ENCODE data around the gene AUTS2.

Gene AUTS2

DNA sequence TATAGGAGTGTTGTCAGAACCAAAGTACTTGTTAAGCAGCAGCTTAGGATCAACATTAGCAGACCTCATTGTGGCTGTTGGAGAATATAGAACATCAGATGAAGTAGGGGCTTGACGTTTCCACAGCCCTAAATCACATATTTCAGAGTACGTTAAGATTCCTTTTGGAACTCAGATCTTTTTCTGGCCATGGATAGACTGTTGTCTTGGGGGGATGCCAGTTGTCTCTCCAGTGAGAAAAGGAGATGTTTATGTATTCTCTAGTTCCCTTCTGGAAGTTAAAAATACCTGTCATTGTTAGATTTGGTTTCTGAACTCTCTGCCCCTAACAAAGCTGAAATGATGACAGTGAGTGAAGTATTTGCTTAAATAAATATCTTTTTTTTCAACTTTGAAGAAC is 191.3 kb downstream of the AUTS2 start:
- DNase-seq (ENCODE audit: low read depth) = no peak

DNA sequence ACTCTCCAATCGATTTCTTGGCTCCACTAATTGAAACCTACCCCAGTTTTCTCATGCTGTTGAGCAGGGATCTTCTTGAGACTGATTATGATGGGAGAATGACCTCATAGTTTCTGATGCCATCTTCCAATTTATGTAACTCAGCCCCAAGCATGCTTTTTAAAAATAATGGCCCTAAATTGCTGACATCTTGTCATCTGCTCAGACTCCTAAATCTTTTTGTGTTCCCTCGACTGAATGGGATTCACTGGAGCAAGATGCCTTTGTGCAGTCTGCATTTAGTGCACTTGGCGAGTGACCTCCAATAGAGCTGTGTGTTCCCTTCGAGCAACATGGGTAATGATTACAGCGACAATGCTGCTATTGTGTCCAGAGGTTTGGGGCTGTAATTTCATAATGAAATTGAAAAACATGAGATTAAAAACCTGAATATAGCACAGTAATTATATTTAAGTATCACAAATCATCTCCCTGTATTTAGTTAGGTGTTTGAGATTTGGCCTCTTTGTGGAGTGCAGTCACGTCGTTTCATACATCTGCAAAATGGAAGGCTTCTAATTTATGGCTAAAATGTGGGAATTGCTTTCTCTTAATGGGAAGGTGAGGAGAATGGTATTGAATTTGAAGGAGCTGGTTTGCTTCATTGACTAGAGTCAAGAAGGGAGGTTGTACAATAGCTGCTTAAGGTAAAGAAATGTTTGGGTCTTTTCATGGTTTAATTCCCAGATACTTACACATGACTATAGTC is 192.9 kb downstream of the AUTS2 start:
- DNase-seq (ENCODE audit: low read depth) = no peak

DNA sequence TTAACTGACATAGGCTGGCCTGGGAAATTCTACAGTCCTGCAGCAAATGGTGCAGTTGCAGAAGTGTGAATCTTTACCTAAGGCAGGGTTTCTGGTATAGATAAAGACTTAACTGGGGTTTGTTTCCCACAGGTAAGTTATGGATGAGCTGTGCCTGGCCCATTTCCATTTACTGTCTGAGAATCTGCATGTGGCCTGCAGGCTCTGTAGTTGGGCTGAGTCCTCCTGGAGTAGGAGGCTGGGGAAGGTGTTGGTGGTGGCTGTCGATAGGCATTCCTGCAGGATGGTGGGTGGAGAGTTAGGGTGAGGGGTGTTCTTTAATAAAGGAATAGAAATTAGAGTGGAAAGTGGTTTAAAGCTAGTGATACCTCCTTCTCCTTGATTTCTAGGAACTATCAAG is 193.5 kb downstream of the AUTS2 start:
- no peak for DNase-seq (ENCODE audit: low read depth)

DNA sequence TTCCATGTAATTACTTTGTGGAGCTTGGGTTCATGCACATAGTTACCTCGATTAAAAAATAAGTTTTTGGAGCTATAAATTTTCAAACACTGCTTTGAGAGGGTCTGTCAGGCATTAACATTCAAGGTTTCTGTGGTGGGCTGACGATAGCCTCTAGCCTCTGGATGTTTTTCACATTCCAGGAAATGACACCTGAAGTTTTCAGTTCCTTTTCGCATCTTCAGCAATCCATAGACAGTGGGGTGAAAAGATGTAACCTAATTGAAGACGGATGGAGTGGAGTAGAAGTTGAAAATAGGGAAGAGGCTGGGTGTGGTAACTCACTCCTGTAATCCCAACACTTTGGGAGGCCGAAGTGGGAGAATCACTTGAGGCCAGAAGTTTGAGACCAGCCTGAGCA is 197.7 kb downstream of the AUTS2 start:
- DNase-seq (ENCODE audit: low read depth) = no peak

DNA sequence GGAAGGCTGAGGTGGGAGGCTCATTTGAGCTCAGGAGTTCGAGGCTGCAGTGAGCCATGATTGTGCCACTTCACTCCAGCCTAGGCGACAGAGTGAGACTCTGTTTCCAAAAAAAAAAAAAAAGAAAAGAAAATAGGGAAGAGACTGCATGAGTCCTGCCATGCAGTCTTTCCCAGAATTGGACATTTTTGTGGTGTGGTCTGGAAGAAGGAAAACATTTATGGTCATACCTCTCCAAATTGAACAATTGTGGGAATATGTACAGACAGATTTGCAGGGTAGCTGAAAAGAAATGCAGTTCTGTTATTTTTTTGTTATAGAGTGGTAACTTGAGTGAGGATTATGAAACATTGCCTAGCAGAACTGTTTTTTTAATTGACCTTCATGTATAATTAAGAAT is 198.1 kb downstream of the AUTS2 start:
- no peak for DNase-seq (ENCODE audit: low read depth)

DNA sequence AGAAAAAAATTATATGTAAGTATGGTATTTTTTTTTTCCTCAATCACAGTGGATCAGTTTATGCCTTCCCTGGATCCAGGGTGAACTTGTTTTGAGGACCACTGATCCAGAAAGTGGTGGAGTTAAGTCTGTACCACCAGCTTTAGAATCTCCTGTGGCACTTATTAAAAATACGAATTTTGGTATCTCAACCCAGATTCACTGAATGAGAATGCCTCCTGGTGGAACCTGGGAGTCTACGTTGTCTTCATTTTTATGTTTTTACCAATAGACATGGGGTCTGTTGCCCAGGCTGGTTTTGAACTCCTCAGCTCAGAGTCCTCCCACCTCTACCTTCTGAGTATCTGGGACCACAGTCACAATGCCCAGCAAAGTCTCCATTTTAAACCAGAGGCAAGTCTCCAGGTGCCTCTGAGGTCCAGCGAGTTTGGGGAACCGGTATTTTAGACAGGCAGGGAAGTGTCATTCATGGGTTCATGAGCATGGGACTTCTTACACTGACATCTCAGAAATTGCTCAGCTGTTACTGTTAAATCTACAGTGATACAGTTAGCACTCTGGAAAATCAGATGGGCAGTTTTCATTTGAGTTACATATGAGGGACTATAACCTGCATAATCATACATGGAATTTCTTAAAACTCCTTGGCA is 200.9 kb downstream of the AUTS2 start:
- no peak for DNase-seq (ENCODE audit: low read depth)

DNA sequence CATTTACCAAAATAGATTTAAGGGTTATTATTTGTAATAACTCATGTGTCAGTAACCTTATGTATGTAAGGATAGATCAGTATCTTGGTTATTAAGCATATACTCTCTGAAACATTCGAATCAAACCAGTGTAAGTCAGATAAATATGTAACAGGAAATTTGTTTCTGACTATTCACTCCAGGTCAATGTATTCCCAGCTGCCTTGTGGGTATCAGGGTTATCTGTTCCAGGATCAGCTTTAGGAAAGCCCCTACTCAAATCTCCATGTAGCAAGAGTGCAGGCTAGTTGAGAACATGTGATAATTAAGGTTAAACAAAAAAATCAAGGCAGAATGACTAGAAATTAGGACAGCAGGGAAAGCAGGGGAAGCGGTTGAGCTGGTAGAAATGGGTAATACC is 201.7 kb downstream of the AUTS2 start:
- no peak for DNase-seq (ENCODE audit: low read depth)

DNA sequence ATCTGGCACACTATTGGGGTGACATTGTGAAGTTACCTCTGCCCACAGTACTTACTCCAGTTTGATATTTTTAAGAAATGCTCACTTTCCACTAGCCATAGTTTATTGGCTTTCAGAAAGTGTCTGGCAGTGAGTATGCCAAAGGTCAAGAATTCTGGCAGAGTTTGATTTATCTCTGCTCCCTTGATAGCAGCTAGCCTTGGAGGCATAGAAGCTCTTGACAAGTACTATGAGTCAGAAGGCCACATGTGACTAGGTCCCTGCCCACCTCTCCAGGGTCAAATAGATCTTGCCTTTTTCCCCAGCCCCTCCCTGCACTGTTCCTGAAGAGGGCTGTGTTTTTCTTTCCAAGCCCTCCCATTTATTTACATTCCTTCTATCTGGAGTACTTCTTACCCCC is 202.2 kb downstream of the AUTS2 start:
- no peak for DNase-seq (ENCODE audit: low read depth)

DNA sequence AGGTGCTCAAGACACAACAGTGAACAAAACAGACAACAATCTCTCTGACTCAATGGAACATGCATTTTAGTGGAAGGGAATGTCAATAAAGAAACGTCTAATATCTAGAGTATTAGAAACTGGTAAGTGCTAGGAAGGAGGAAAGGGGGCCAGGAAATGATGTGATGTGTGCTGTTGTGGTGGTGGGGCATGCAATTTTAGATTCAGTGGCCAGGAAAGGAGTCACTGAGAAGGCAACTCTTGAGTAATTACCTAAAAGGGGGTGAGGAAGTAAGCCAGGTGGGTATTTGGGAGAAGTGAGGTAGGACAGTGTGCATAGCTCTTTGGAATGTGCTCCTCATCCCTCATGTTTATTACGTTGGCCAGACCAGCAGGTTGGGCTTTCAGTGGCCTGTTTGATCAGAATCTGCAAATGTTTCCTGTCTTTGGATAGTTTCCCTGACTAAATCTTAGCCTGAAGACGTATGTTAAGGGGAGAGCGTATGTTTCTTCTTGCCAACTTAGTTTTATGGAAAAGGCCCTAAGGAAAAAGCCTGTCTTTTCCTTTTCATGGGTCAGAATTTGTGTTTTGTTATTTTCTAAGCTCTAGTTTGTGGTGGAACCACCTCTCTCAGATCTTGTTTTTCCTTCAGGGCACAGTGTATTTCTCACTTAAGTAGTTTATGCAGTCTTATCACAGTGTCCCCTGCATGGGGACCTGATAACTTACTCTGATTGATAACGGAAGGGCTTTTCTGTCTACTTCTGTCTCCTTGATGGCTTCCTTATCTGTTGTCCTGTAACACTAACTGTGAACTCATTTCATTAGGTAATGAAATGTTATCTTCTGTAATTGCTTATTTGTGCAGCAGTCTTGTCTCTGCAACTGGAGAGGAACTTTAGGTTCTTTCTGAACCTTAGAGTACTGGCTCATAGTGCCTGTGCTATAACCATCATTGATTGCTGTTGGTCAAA is 203.7 kb downstream of the AUTS2 start:
- DNase-seq (ENCODE audit: low read depth) = no peak

DNA sequence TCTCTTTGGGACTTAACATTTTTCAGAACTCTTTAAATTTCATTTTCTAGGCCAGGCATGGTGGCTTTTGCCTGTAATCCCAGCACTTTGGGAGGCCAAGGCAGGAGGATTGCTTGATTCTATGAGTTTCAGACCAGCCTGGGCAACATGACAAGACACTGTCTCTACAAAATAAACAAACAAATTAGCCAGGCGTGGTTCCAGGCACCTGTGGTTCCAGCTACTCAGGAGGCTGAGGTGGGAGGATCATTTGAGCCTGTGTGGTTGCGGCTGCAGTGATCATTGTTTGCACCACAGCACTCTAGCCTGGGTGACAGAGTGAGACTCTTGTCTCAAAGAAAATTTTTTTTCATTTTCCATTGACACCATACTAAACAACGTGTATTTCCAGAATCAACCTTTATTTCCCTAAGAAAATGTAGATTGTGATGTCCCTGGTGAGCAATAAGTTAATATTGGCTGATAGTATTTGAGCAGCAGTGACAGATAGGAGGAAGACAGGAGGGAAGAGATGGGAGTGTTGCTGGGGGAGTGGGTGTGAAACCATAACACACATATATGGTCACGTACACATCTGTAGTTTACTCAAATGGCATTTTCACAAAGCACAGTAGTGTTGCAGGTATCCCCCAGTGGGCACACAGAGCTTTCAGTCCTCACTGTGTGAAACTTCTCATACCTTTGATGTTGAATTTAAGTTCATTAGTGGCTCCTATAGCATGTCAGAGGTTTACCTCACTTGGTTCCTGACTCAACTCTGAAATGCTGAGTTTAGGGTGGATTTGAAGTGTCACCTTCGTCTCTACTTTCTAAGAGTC is 205.6 kb downstream of the AUTS2 start:
- DNase-seq (ENCODE audit: low read depth) = no peak

DNA sequence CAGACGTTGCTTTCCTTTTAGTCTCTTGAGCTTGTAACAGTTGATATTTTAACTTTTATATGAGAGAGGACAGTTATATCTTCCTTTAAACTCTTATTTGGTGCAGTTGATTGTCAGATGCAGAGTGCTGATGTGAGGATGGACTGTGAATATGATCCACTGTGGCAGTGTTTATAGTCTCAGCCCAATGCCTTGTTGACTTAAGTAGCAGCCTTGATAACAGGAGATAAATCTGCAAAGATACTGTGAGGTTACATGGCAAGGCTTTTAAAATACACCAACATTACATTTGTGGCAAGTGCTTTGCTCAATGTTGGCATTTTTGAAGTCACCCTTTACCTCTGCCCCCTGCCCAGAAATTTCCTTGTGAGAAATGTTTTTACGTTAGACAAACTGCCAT is 206.7 kb downstream of the AUTS2 start:
- DNase-seq (ENCODE audit: low read depth) = no peak

DNA sequence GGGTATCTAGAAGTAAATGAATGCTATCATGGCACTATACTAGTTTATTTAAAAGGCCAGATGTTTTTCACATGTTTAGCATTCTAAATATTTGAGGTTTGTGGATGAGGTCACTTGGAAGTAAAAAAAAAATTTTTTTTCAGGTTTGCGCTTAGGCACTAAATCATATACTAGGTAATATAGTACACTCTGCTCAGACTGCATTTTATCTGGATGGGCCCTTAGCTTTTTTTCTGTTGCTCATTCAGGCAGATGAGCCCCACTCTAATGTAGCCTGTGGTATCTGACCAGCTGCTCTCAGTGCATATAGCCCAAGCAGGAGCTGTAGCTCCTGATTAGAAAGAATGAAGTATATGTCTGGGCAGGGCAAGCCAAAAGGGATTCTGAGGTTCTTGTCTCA is 210.1 kb downstream of the AUTS2 start:
- no peak for DNase-seq (ENCODE audit: low read depth)

DNA sequence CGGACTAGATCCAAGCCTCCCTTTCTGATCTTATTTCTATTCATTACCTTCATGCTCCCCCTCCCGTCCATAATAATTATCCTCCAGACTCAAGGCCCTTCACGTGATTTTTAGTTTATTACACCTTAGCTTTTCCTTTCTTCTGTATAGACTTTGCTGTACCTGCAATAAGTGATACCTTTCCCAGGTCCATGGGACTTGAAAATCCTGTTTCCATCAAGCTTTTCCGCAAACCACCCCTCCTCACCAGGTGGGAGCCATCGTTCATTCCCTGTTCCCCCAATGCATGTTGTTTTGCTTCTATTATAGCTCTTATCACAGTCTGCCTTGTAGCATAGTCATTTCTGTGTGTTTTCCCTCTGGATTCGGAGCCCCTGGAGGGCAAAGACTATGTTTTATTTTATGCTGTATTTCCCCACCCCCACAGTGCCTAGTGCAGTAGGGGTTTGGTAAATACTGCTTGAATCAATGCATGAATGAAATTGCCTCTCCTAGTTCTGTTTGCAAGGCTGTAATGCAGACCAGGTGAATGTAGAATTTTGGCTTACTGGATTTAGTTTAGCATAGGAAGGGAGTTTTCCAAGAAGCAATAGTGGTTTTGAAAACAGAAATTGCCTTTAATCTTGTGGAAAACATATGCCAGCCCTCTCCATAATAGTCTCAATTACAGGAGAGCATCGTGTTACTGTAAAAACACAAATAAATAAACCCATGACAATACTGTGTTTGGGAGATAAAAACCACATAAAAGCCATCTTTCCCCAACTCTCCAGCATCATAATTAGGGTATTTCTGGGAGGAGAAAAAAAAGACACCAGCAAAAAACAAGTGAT is 213.4 kb downstream of the AUTS2 start:
- no peak for DNase-seq (ENCODE audit: low read depth)

DNA sequence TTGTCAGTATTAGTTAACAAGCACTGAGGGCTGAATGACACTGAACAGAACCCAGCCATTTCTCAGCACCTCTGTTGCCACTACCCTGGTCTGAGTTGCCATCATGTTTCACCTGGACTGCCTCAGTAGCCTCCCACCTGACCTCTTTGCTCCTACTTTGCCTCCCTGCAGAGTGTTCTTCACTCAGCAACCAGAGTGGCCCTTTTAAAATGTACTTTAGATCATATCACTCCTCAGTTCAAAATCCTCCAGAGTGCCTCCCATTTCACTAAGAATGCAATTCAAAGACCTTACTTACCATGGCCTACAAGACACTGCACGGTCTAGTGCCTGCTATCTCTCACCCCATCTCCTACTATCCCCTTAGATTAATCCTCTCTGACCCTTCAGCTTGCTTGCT is 214.5 kb downstream of the AUTS2 start:
- DNase-seq (ENCODE audit: low read depth) = no peak

DNA sequence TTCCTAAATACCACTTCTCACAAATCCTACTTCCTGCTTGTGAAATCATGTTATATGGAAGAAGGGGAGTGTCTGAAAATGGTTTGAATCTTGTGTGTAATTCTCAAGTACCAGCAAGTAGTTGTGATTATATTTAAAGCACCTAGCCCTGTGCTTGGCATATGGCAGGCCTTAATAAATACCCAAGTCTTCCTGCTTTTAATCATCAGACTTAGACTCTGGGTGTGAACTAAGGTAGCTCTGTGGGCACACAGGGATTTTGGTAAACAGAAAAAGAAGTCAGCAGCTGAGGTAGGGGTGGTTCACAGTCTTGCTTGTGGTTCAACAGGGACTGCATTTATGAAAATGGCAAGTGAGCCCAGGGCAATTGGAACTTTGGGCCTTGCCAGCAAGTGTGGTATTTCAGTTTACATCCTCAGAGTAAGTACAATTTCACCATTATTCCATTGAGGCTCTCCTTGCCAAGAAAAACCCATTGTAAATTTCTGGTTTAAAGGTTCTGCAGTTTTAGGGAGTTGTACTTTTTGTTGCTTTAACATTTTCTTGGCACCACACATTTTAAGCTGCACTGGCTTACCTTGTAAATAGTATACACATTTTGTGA is 215.5 kb downstream of the AUTS2 start:
- DNase-seq (ENCODE audit: low read depth) = no peak

DNA sequence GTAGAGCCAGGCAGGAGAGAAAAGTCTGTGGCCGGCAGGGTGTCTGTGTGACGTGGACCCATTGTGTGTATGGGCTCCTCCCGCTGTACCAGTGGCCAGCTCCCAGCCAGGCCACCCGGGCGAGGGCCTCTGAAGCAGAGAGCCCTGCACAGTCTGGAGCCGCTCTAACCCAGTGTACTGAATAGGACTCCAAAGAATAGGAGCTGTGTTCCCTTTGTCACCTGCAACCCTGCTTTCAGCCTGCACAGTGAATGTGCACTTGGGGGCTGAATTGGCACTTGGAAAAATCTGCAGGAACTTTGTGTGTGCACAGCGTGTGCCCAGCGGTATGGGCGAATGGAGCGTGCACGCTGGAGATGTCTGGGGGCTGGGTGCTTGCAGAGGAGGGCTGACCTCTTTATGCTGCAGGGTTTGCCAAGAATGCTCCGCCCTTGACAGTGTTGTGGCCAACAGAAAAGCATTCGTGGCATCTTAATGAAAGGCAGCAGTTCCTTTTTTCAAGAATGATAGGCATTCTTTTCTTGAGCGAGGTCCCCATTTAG is 216.2 kb downstream of the AUTS2 start:
- no peak for DNase-seq (ENCODE audit: low read depth)

DNA sequence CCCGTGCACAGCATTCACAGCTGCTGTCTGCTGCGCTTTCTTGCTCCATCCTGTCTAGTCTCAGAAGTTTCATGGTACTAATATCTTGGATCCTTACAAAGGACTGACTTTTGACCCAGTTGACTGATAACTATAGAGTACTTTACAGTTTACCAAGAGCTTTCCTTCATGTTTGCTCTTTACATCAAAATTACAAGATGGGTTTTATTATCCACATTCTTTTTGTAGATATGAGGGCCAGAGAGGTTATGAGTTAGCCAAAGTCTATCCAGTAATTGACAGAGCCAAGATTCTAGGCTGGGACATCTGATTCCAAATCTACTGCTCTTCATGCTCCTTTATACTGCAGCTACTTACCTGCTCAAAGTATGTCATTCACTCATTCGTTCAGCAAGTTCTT is 218.2 kb downstream of the AUTS2 start:
- no peak for DNase-seq (ENCODE audit: low read depth)

DNA sequence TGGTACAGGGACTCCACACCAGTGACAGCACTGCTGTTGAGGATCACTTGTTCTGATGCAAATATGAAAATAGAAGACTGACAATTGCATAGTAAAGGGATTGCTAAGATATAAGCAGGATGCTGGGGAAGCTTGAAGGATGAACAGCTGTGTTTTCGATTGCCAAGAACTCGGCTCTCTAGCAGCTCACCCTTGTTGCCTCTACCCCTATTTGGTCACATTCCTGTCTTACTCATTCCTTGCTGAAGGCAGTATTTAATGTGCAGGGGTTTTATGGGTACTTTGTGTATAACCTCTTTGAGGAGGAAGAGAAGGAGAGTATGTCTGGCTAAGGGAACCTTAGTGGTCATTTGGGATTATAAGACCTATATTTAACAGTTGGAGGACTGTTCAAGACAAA is 218.8 kb downstream of the AUTS2 start:
- DNase-seq (ENCODE audit: low read depth) = no peak

DNA sequence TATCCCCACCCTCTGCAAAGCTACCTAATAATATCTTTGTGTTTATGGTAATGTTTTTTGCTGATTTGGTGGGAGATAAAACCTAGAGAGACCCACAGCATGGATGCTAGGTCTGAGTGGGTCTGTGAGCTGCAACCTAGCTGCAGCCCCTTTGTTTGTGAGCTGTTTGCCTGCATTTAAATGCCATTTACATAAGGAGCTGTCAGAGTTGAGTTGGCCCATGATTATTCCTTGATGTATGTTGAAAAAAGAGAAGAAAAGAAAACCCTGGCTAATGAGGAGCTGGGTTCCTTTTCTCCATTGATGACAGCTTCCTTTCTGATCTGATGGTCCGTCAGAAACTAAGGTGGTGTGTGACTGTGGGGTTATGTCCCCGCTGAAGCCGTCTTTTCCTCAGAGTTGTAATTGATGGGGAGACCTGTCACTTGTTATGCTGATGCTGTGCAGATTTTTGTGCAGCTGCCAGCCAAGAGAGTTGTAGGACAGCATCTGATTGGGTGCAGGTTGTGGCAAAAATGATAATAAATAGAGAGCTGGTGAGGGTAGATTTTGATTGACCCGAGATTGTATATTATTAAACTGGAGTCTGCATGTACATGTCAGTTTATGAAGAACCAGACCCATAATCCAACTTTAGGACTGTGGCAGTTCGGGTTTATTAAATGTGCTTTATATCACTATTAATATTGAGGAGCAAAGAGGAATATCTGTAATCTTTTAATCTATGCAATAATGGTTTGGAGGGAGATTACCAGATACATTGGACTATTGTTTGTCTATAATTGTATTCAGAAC is 219.8 kb downstream of the AUTS2 start:
- DNase-seq (ENCODE audit: low read depth) = no peak

Data from stimulated activated CD8-positive, alpha-beta memory T cell treated with anti-CD3 and anti-CD28 coated beads, Interleukin-15, amount 100 ng/mL, for 24 hours (primary cell).